PC-9 (cell line): ENCODE results near the gene ARHGAP42.

ENCODE experiments used
- EZH2 ChIP-seq: fragments of 200-600 bp; sonication (generic); IDR thresholded peaks from 2 replicates; pipeline ENCODE4 v1.8.0; 2017; ENCODE audit warnings: antibody characterized with exemption, low read depth
- TF ChIP-seq, protein P1 (sequence below): fragments of 200-600 bp; sonication (generic); conservative IDR thresholded peaks from 2 replicates; pipeline ENCODE4 v1.6.1; 2017; ENCODE audit warnings: mixed run types, antibody characterized with exemption, mild to moderate bottlenecking, moderate library complexity

DNA sequence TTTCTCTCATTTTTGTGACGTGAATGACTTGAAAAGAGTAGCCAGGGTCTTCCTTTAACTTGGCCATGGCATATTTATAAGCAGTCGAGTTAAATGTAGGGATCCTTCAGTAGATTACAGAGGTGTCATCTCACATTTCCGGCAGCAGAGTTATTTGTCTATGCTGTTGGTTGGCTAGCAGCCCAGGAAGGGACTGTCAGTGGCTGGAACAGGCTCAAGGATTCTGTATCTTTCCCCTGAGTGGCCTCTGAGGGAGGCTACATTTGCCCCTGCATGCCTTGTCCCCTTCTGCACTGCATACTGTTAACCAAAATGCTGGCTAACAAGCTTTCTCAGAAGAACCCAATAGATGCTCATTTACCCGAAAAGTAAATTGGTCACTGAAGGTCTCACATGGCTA, 254.9 kb downstream of the ARHGAP42 start:
- TF ChIP-seq, protein P1, sequence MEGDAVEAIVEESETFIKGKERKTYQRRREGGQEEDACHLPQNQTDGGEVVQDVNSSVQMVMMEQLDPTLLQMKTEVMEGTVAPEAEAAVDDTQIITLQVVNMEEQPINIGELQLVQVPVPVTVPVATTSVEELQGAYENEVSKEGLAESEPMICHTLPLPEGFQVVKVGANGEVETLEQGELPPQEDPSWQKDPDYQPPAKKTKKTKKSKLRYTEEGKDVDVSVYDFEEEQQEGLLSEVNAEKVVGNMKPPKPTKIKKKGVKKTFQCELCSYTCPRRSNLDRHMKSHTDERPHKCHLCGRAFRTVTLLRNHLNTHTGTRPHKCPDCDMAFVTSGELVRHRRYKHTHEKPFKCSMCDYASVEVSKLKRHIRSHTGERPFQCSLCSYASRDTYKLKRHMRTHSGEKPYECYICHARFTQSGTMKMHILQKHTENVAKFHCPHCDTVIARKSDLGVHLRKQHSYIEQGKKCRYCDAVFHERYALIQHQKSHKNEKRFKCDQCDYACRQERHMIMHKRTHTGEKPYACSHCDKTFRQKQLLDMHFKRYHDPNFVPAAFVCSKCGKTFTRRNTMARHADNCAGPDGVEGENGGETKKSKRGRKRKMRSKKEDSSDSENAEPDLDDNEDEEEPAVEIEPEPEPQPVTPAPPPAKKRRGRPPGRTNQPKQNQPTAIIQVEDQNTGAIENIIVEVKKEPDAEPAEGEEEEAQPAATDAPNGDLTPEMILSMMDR, result no peak
- no peak for TF ChIP-seq EZH2
